DND-41 (cell line): Measurements from ENCODE around the gene BABAM1.

Experiments used
- ATAC-seq: fragments of 200-7000 bp; cut with Tn5 transposase; 3 replicates; pipeline ENCODE4 v1.9.1; 2021; ENCODE audit warnings: low read depth; ENCODE audit not compliant: insufficient read depth
- DNase-seq: peaks from one replicate; pipeline ENCODE4 v3.0.0-alpha.2; 2020
- H2AFZ ChIP-seq: 2 replicates; pipeline ENCODE4 v1.6.0; 2012; ENCODE audit warnings: low read depth, low read length
- H3K27ac ChIP-seq: 2 replicates; pipeline ENCODE4 v1.5.1; 2012; ENCODE audit warnings: low read length, inconsistent platforms
- H3K27me3 ChIP-seq: fragments of 200-600 bp; sonication (generic); 2 replicates; pipeline ENCODE4 v1.6.0; 2012; ENCODE audit warnings: low read length, mild to moderate bottlenecking, inconsistent platforms; ENCODE audit not compliant: insufficient read depth, poor library complexity
- H3K36me3 ChIP-seq: 2 replicates; pipeline ENCODE4 v1.5.1; 2012; ENCODE audit warnings: low read length, inconsistent platforms; ENCODE audit not compliant: insufficient read depth
- H3K4me1 ChIP-seq: 2 replicates; pipeline ENCODE4 v1.5.1; 2012; ENCODE audit warnings: mild to moderate bottlenecking, low read length; ENCODE audit not compliant: insufficient read depth
- H3K4me2 ChIP-seq: 2 replicates; pipeline ENCODE4 v1.6.0; 2012; ENCODE audit warnings: mild to moderate bottlenecking, moderate library complexity, low read length, inconsistent platforms; ENCODE audit not compliant: insufficient read depth
- H3K4me3 ChIP-seq, 2 experiments: fragments of 200-600 bp in 1 of 2; shearing (Covaris generic) in 1 of 2; 2 replicates each; pipeline ENCODE4 v1.5.1; 2012 to 2016; ENCODE audit warnings: inconsistent platforms in 2 of 2, low read length in 2 of 2, mild to moderate bottlenecking in 2 of 2, low read depth in 1 of 2, moderate library complexity in 1 of 2
- H3K79me2 ChIP-seq: 2 replicates; pipeline ENCODE4 v1.6.0; 2012; ENCODE audit warnings: low read length, inconsistent platforms; ENCODE audit not compliant: insufficient read depth
- H3K9ac ChIP-seq: 2 replicates; pipeline ENCODE4 v1.6.0; 2012; ENCODE audit warnings: low read depth, mild to moderate bottlenecking, inconsistent platforms, low read length, moderate library complexity
- H3K9me3 ChIP-seq: 2 replicates; pipeline ENCODE4 v1.5.1; 2012; ENCODE audit warnings: low read length, moderate library complexity, mild to moderate bottlenecking, inconsistent platforms; ENCODE audit not compliant: insufficient read depth, severe bottlenecking
- H4K20me1 ChIP-seq: 2 replicates; pipeline ENCODE4 v1.6.0; 2012; ENCODE audit warnings: low read length; ENCODE audit not compliant: insufficient read depth
- EZH2 ChIP-seq: IDR thresholded peaks from 3 replicates; pipeline ENCODE4 v1.6.1; 2012; ENCODE audit warnings: borderline replicate concordance, low read depth, mild to moderate bottlenecking, moderate library complexity, low read length, inconsistent platforms; ENCODE audit not compliant: severe bottlenecking
- TF ChIP-seq, protein P1 (sequence below): IDR thresholded peaks from 2 replicates; pipeline ENCODE4 v1.5.1; 2012; ENCODE audit warnings: borderline replicate concordance, low read length, moderate library complexity, mild to moderate bottlenecking; ENCODE audit not compliant: poor library complexity, severe bottlenecking; ENCODE audit errors: extremely low read depth

The BABAM1 gene

DNA sequence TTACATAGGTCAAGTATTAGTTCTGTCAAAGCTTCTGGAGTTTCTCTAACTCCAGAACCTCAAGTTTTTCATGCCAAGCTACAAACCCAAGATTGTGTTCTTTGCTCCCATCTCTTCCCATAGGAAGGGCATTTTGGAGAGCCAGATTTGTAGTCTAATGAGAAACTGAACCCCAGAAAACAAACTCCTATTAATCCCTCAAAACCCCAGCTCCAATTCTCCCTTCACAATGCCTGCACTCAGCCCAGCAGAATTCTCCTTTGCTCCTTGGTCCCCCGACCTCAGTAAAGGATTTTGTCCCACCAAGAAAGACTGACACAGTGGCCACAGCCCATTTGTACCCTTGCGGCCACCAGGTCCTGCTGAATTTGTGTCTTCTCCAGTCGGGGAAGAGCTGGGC is 11.1 kb upstream of the BABAM1 start:
- ATAC-seq, result no peak

DNA sequence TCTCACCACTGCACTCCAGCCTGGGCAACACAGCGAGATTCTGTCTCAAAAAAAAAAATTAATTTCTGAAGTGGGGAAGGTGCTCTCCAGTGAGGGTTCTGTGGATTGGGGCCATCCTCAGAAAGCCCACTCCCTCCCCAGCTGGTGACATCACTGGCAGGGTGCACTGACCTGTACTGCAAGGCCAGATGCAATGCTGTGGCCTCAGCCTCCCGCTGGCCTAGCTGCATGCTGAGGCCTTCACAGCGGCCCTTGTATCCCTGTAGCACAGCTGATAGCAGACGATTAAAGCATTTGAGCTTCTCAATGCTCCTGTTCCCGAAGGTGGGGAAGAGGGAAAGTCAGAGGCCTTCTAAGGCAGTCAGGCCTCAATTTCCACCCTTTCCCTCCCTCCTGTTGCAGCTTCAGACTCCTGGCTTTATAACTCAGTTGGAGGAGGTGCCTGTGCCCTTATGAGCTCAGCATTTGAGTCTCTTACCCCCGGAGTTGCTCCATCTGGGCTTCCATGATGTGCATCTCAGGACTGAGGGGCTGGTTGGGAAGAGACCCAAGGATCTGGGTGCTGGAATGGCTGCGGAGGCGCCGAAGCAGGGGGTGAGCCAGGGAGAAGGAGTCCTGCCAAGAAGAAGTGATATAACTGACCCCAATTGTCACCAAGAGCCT is 8.0 kb upstream of the BABAM1 start:
- Histone ChIP-seq H3K27ac (no peak overlapping the region), H3K4me1 (peaks cover 5% of the 10 kb centered on the region), H4K20me1 (no peaks in the 10 kb centered on the region), H3K9ac (no peak overlapping the region), H2AFZ (no peak overlapping the region), H3K4me3 (no peak overlapping the region), H3K4me2 (no peak overlapping the region), H3K36me3 (no peaks in the 10 kb centered on the region), H3K9me3 (peaks cover 4% of the 10 kb centered on the region), H3K27me3 (no peaks in the 10 kb centered on the region), H3K79me2 (no peaks in the 10 kb centered on the region)
- no peak for ATAC-seq
- no peak for DNase-seq
- TF ChIP-seq, protein P1, sequence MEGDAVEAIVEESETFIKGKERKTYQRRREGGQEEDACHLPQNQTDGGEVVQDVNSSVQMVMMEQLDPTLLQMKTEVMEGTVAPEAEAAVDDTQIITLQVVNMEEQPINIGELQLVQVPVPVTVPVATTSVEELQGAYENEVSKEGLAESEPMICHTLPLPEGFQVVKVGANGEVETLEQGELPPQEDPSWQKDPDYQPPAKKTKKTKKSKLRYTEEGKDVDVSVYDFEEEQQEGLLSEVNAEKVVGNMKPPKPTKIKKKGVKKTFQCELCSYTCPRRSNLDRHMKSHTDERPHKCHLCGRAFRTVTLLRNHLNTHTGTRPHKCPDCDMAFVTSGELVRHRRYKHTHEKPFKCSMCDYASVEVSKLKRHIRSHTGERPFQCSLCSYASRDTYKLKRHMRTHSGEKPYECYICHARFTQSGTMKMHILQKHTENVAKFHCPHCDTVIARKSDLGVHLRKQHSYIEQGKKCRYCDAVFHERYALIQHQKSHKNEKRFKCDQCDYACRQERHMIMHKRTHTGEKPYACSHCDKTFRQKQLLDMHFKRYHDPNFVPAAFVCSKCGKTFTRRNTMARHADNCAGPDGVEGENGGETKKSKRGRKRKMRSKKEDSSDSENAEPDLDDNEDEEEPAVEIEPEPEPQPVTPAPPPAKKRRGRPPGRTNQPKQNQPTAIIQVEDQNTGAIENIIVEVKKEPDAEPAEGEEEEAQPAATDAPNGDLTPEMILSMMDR, result no peak
- no peak for TF ChIP-seq EZH2

More for the DNA sequence above, 11.1 kb upstream of the BABAM1 start:
- Histone ChIP-seq H3K4me1 (peaks cover 5% of the 10 kb centered on the region), H3K4me2 (no peak overlapping the region), H3K9me3 (peaks cover 4% of the 10 kb centered on the region), H3K27ac (no peak overlapping the region), H3K4me3 (no peak overlapping the region), H3K9ac (no peak overlapping the region), H3K79me2 (no peaks in the 10 kb centered on the region), H3K27me3 (no peaks in the 10 kb centered on the region), H4K20me1 (no peaks in the 10 kb centered on the region), H3K36me3 (no peaks in the 10 kb centered on the region), H2AFZ (no peak overlapping the region)
- DNase-seq, result no peak
- no peak for TF ChIP-seq EZH2
- TF ChIP-seq, protein P1, result no peak

DNA sequence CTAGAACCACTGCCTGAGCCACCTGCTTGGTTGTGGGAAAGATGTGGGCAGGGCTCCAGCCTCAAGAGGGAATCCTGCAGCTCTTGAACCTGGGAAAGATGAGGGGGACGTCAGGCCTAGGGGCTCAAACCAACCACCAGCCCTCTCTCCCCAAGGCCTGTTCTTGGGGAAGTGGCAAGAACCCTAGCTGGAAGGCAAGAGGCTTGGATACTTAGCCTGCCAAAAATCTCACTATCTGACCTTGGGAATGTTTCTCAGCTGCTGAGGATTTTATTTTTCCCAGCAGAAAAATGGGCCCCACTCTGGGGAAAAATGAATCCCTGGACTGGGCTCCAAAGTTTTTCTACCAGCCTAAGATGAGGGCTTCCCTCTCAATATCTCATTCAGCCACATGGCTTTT is 7.3 kb upstream of the BABAM1 start:
- Histone ChIP-seq H3K4me2 (no peak overlapping the region), H3K27me3 (no peaks in the 10 kb centered on the region), H3K9ac (no peak overlapping the region), H3K4me1 (peaks cover 5% of the 10 kb centered on the region), H2AFZ (no peak overlapping the region), H3K4me3 (no peak overlapping the region), H3K27ac (no peak overlapping the region), H3K79me2 (no peaks in the 10 kb centered on the region), H3K36me3 (no peaks in the 10 kb centered on the region), H3K9me3 (peaks cover 4% of the 10 kb centered on the region), H4K20me1 (no peaks in the 10 kb centered on the region)
- DNase-seq, result no peak
- TF ChIP-seq, protein P1, result no peak
- TF ChIP-seq EZH2, result no peak
- ATAC-seq, result no peak
